AG20443 (cell line): ENCODE measurements around the gene SLC12A7.

Source experiments
- DNase-seq: peaks from one replicate; pipeline ENCODE4 v3.0.0; 2012; ENCODE audit warnings: low spot score, mixed read lengths

The SLC12A7 gene

DNA sequence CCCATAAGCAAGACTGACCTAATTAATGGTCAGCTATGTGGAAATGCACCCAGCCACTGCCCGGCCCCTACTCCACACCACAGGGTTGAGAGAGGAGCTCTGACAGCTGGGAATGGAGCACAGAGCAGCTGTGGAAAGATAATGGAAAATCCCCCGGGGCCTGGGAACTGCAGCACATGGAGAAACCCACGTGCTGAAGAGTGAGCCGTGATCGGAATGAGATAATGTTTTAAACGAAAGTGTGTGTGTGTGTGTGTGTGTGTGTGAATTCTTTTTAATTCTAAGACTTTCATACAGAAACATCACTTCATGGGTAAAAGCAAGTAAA, 13.1 kb upstream of the SLC12A7 start:
- no peak for DNase-seq

DNA sequence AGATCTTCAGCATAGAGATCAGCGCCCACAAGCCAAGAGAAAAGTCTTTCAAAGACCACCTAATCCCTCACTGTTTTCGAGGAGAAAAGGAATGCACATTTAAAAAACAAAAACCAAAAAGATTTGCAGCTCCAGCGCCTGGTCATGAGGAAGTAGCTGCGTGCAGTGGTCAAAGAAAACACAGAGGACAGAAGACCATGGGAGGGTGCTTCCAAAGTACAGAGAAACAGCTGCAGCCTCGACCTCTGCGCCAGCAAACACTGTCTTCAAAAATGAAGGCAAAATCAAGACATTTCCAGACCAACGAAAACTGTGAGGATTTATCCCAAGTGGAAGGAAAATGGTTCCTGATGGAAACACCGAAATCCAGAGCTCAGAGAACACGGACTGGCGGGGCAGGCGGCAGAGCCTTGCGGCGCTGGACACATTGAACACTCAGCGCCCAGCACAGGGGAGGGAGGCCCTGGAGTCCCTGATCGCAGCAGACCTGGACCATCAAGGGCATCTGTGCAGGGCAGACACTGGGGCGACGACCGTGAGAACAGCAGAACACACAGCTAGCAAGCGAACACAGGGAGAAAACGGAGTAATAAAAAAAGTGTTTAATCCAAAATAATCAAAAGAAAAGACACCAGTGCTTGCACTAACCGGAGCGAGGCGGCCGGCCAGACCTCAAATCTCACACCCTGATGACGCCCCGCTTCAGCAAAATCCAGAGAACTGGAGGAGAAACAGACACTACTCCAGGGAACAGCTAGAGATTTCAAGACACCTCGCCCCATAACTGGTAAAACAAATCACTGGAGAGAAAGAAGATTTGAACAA, 12.6 kb upstream of the SLC12A7 start:
- DNase-seq: no peak

DNA sequence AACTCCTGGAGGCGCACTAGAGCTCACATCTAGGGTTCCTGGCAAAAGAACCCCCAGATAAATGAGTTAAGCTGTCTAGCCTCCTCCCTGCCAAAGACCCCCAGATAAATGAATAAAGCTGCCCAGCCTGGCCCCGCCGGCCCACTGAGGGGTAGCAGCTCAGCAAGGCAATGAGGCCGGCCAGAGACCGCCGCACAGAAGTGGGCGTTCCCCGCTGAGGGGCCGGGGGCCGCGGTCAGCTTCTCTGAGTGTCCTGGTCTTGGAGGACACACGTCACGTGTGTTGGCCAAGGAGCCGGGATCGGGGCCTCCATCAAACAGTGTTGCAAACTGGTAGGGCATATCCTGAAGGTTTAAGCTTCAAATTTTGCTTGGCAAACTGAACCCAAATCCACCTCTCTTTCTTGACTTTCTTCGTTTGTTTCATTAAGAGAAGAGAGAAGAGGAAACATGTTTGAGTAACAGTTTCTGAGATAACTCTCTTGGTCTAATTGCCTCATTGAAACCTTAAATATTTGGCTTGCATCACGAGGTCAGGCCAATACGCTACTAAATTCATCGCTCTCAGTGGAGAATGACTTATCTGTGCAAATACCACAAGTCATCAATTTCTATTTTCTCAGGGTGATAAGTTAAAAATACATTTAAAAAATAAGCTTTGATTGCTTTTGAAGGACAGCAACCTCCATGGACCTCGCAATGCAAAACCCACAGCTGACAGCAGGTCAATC, 11.7 kb upstream of the SLC12A7 start:
- no peak for DNase-seq

DNA sequence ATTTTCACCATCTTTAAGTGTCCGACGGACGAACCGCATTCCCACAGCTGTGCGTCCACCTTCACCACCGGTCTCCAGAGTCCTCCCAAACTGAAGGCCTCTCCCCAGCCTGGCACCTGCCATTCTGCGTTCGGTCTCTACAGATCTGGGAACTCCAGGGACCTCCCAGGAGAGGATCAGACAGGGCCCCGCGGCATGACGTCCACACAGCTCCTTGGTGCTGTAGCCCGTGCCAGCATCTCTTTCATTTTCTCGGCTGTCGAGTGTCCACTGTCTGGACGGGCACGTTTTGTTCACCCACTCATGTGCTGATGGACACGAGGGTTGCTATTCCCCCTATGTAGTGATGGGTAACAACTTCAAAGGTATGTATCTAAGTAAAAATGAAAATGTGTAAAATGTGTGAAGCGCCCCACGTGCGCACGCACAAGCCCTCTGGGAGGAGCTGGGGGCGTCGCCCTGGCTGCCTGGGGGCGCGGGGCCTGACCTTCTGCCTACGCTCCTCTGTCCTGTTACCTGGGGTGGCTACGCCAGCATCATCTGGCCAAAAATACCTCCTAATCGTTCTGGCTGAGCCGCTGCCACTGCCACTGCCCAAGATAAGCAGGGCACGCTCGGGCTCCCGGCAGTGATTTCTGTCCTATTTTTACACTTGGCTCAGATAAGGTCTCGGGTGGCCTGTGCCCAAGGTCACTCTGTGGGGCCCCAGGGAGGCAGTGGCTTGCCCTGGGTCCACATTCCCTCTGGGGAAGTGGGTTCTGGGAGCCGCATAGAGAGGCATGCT, 10.8 kb upstream of the SLC12A7 start:
- DNase-seq: no peak

DNA sequence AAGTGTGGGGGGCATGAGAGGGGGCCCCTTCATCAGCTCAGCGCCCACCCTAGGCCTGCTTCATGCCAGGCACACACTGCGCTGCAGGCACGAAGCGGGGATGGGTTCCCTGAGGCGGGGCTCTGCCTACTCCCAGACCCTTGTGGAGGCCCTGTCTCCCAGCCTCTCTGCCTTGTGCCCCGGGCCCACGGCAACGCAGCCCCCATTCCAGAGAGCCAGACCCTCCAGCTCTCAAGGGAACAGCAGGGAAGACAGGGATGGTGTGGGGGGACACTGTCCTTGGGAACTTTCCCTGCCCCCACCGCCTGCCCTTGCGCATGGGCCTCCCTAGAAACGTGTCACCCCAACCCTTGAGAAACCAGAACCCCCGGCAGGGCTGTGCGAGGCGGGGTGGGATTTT, 10.0 kb upstream of the SLC12A7 start:
- DNase-seq: no peak

DNA sequence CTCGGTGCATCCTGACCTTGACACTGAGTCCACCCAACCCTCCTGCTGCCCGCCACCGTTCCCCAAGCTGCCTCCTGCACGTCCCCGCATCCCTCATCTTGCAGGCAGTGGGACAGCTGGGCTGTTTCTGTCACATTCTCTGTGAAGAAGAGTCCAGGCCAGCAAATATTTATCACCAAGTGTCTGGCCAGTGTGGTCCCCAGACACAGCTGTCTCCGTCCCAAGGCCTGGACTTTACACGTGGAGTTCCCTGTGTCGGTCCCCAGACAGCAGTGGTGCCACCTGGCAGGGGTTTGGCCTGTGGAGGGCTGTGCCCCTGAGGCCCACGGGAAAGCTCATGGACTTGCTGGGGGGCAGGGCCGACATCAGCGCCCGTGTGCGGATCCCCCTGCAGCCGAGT, 9.2 kb upstream of the SLC12A7 start:
- DNase-seq: no peak

DNA sequence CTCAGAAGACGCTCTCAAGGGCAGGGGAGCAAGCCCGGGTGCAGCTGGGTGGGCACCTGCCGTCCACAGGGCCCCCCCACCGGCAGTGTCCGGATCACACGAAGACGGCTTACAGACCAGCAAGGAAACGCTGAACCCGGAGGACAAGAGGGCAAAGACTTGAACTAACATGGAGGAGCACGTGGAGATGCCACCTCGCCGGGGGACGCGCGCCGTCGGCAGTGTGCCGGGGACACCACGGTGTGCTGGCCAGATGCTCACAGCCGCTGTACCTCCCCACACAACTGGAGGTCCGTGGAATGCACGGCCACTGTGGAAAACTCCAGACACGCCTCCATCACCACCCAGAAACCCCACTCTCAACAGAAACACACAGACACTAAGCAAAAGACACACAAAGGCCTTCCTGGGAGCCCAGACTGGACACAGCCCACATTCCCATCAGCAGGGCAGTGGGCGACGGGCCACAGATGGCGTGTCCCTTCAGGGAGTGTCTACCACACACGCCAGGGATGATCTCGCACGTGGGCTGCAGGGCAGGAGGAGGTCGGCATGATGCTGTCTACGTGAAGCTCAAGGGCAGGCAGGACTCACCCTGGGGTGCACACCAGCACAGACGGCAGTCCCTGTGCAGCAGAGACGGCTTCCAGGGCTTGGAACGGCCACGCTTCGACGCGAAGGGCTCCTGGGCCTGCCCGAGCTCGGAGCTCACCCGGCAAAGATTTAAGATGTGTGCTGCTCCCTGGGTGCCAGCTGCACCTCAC, 8.6 kb upstream of the SLC12A7 start:
- no peak for DNase-seq

DNA sequence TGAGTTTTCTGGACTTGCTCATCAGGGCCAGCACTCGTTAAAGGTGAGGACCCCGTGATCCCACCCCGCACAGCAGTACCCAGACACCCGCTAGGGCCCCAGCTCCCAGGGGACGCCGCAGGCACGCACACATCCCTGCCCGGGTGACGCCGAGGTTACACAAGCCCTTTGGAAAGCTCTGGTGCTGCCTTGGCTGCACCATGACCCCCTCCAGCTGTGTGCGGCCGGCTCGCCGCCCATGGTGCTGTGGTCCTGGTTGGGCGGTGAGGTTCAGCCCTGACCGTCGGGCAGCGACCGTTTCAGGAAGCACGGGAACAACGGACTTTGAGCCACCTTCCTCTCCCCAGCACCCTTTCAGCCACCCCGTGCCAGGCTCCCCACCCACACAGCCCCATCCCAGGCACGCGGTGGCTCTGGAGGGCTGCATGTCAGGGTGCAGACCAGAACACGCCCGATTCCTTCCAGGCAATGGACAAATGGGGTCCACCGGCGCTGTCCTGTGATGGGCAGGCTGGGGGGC, 7.5 kb upstream of the SLC12A7 start:
- no peak for DNase-seq

DNA sequence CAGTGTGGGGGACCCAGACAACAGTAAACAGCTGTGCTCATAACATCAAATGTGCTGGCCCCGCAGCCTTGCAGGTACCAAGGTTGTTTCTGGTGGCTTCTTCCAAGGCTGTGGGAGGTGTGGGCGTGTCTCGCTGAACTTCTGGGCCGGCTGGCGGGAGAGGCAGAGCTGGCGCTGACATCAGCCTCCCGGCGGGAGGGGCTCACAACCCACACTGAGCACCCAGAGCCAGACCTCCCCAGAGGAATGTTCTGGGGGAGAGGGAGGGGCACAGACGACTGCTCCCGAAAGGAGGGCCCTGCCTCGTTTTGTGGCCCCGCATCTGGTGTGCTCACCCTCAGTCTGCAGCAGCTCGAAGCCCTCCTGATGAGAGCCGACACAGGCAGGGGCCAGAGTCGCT, 6.9 kb upstream of the SLC12A7 start:
- DNase-seq: no peak

DNA sequence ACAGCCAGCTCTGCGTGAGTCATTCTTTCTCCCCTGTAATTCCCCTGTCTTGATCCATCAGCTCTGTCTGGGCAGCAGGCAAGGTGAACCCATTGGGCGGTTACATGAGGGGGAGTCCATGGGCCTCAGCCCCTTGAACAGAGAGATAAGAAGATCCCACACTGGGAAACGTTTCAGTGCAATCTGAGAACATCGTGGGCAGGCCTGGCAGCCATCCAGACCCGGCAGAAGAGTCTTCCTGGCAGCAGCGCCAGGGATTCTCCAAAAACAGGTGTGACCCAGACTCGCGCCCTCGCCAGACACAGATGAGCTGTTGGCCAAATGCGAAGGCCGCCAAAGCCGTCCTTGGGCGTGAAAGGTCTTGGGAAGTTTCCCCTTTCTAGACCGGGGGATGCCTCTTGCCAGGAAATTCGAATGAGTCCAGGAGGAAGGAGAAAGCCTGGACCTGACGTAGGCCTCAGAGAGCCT, 6.4 kb upstream of the SLC12A7 start:
- no peak for DNase-seq

DNA sequence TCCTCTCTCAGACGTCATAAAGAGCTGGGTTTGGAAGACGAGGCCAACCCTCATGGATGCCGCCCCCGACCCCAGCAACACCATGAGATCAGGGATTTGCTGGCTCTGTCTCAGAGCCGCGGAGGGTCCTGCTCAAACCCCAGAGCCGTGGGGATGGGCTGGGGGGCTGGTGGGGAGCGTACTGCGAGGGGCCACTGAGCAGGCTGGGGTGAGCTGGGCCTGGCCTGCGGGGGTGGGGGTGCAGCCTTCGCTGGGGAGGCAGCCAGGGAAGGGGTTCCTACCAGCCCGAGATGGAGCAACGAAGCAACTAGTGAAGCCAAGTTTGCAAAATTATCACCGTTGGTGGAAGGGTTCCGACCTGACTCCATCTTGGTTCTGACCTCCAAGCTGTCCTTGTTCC, 5.1 kb upstream of the SLC12A7 start:
- DNase-seq: no peak

DNA sequence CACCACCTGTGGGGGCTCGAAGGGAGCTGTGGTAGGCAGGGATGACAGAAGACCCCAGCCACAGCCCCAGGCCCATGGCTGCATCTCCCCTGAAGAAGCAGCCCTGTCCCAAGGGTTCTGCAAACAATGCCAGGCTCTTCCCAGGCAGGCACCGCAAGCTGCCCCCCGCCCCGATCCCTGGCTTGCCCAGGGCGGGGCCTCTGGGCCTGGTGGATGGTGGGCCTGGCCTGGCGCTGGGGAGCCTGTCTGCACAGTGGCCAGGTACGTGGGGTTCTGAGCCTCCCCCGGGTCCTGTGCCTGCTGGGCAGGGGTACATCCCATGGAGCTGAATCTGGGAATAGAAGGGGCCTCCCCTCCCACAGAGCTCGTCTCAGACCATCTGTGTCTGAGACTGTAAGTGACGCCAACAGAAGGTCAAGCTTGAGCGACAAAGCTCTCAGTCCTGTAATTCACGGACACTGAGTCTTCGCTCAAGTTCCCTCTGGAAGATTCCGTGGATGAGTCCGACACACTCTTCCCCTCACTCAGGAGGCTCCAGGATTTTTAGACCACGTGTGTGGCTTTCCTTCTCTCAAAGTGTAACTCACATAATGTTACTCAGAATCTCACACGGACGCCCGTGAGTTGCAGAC, 4.4 kb upstream of the SLC12A7 start:
- no peak for DNase-seq

DNA sequence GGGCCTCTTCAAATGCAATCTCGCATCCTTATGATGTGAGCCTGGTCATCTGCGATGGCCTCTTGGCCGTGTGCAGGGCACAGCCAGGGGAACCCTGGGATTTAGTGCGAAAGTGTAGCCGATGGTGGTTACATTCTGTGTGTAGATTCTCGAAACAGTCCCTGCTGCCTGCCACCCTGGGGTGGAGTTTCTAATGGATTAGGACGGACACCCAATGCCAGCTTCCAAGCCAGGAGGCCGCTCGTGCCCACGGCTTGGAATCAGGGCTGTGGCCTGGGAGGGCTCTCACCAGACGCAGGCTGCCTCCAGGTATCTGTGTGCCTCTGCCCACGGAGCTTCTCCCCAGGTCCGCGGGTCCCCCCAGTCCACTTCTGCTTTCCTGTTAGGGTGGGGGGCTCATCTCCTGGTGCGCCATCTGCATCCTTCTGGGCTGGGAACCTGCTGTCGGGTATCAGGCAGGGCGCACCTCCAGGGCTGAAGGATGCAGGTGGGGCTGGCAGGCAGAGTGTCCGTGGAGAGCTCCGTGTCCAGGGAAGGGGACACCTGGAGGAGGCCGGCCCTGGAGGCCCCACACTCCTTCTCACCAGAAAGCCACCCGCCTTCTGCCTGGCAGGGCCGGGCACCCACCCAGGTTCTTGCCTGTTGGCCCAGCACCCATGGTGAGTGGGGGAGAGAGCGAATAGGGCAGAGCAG, 3.4 kb upstream of the SLC12A7 start:
- DNase-seq: no peak

DNA sequence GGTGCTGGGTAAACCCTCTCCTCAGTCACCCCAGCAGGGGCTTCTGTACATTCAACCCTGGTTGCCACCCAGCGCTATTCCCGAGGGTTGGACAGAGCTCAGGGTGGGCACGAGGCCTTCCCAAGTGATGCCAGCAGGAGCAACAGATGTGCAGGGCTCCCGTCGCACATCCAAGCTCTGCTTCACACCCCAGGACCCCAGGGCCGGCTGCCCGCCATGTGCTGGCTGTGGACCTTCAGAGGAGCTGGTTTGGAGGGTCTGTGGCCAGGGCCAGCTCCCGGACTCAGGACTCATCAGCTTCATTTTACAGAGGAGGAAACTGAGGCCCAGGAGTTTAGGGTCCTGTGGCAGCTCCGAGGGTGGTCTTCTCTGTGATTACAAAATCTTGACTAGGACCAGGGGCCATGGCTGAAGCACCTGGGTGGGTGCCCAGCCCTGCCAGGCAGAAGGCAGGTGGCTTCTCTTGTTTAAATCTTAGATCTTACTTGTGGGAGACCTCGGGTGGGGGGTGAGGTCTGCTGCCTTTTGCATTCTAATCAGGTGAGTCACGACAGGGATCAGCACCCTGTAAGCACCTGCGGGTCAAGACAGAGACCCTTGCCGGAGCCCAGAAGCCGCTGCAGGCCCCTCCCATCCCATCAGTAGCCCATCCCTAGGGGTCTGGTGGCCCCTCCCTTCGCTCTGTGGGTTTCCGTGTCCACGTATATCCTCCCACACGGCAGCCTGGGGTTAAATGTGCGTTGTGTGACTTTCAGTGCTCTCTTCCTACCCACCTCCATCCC, 2.1 kb upstream of the SLC12A7 start:
- no peak for DNase-seq

DNA sequence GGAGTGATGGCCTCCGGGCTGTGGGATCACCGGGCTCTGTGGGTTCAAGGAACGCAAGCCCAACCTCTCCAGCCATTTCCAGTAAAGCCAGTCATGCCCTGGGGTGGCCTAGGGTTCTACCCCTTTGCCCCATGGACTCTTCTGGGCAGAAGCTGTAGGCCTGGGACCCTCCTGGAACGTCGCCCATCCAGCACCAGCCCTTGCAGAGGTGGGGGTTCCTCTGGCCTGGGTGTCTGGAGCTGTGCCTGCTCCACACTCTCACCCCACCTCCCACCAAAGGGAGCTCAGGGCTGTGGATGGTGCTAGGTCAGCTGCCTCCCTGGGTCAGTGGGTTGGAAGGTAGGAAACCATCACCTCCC, 1.4 kb upstream of the SLC12A7 start:
- DNase-seq: no peak

DNA sequence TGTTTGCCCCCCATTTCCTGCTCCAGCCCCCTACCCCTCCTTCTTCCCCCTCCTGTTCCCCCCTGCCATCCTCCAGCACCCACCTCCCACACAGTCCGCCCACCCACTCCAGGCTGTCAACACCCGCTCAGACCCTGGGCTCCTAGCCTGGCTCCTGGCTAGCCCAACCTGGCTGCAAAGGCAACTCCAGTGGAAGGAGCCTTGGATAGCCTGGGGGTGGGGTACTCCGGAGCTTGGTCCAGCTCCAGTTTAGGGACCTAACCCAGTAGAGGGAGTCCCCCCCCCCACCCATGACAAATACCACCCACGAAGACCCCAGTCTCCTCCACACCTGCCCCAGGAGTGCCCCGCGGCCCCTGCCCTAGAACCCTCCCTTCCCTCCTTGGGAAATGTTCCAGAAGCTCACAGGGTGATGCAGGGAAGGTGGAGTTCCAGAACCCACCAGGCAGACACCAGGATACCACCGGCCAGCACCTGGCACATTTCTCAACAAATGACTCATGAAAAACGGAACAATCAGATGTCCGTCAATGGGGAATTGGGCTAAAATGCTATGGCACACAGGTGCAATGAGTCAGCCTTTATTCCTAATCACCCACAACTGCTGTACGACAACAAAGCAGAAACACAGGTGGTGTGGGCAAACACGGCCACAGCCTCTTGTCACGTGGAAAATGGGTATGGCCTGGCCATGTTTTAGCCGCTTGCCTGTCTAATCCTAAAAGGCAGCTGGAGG, 901 bp upstream of the SLC12A7 start:
- DNase-seq: no peak

DNA sequence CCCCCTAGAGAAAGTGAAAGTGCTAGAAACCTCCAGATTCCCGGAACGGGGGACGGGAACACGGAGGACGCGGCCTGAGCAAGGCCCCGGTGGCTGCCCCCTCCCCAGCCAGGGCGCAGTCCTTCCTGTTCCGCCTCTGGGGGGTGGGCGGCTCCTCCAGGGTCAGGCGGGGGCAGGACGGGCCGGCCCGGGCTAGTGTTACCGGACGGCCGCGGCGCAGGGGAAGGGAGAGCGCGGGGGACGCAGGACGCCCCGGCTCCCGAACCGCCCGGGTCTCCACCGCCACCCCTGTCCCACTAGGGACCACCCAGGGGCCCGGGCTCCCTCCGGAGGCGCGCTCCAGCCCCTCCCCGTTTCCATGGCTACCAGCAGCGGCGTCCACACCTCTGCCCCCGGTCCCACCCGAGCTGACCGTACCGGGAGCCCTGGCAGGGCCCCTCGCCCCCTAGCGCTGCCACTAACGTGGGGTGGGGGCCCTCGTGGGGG, 579 bp downstream of the SLC12A7 start:
- peak; percentile 53 for DNase-seq

DNA sequence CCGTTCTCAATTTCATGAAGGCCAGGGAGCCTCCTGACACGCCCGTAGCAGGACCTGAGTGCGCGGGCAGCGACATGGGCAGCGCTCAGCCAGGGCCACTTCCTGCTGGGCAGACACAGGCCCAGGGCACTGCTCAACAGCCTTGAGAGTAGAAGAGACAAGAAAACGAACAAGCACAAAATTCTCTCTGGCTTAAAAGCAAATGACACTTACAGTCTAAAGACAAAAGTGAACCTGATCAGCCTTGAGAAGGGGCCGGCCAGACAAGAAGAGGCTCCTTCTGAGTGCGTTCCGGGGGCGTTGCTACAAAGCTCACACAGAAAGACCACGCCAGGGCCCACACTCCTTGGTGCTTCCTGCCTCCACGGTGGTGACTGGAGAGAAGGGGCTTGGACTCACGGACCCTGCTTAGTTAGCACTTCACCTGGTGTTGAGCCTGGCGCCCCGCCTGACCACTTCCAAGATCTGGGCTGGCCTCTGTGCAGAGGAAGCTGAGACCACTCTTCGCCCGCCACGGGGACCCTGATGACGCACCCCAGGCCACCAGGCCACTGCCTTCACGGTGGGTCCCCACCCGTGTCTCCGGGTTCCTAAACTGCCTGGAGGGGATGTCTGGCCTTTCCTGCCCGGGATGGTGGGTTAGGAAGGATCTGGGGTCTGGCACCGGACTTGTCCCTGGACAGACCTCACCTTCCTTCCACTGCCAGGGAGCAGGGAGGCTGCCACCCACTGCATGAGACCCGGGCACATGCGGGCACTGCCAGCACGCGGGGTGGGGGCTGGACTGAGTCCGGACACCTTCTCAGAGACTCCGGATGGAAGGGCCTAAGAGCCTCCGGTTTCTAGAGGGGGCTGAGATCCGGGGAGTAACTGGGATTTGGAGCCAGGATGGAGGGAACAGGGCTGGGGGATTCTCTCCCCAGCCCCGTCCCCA, 1.3 kb downstream of the SLC12A7 start:
- DNase-seq: peak; percentile 48
